ENCODE measurements around the gene AMY1B.
"Not testable (repeated sequence)": the region's sequence is repeated elsewhere in the genome, so short reads cannot be mapped to it uniquely, and the experiment has no call there.

DNA sequence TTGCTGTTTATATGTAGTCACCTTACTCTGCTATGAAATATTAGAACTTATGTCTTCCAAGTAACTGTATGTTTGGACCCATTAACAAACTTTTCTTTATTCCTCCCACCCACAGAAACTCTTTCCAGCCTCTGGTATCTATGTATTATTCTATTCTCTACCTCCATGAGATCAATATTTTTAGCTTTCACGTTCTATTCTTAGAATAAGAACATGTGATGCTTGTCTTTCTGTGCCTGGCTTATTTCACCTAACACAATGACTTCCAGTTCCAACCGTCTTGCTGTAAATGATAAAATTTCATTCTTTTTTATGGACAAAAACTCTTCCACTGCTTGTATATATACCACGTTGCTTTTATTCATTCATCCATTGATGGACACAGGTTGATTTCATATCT, 39.3 kb upstream of the AMY1B start:
- TF ChIP-seq, protein P1, sequence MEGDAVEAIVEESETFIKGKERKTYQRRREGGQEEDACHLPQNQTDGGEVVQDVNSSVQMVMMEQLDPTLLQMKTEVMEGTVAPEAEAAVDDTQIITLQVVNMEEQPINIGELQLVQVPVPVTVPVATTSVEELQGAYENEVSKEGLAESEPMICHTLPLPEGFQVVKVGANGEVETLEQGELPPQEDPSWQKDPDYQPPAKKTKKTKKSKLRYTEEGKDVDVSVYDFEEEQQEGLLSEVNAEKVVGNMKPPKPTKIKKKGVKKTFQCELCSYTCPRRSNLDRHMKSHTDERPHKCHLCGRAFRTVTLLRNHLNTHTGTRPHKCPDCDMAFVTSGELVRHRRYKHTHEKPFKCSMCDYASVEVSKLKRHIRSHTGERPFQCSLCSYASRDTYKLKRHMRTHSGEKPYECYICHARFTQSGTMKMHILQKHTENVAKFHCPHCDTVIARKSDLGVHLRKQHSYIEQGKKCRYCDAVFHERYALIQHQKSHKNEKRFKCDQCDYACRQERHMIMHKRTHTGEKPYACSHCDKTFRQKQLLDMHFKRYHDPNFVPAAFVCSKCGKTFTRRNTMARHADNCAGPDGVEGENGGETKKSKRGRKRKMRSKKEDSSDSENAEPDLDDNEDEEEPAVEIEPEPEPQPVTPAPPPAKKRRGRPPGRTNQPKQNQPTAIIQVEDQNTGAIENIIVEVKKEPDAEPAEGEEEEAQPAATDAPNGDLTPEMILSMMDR (IDR thresholded peaks at IDR 0.05) = not testable (repeated sequence)
- not testable (repeated sequence) for TF ChIP-seq POLR2A (IDR thresholded peaks at IDR 0.05)
